HUDEP-2 (cell line): Measurements from ENCODE around the gene ZFYVE1.
"Not testable (repeated sequence)": the region's sequence is repeated elsewhere in the genome, so short reads cannot be mapped to it uniquely, and the experiment has no call there.

Experiments
- DNase-seq, 76 experiments: peaks; one replicate each; lab custom pipeline; 2025; ENCODE audit not compliant: unreplicated experiment in 76 of 76; lab: John Stamatoyannopoulos, UW

Gene ZFYVE1

DNA sequence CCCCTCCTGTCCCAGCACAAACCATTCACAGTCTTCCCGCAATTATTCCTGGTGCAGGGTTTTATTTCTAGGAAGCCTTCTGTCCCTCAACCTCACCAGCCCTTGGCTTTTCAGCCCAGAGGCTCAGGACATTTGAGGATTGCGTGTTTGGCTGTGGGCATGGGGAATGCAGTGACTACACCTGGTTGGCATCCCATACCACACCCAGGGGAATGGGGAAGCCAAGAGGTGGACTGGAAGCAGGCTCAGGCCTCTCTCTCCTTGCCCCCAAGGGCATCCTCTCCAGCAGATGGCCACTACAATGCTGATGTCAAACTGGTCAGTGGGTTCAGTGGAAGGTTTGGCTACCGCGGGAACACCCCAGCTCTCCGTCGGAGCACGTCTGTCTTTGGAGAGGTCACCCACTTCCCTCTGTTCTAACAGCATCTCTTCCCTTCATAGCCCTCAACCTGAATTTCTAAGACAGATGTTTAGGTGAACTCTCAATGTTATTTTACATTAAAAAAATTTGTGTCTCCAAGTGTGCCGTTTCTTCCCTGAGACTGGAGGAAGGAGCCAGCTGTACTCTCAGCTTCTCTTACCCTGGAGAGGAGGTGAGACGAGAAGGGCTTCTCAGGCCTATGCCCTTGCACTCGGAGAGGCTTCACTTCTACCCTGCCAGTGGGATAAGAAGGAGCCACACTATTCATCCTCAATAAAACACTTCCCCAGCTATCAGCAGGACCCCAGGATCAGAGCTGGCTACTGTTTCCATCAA is 65.1 kb downstream of the ZFYVE1 start:
- DNase-seq = no peak

DNA sequence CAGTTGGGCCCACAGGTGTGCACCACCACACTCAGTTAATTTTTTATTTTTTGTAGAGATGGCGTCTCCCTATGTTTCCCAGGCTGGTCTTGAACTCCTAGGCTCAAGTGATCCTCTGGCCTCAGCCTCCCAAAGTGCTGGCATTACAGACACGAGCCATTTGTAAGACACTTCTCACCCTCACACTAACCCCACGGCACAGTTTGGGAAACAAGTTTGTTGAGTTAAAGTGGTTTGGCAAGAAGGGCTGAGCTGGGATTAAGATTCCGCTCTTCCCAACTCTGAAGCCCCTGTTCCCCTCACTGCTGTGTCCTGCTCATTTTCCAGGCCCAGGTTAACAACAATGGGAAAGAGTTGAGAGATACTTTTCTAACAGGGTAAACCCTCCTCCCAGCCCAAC is 65.9 kb downstream of the ZFYVE1 start:
- DNase-seq = not testable (repeated sequence)

DNA sequence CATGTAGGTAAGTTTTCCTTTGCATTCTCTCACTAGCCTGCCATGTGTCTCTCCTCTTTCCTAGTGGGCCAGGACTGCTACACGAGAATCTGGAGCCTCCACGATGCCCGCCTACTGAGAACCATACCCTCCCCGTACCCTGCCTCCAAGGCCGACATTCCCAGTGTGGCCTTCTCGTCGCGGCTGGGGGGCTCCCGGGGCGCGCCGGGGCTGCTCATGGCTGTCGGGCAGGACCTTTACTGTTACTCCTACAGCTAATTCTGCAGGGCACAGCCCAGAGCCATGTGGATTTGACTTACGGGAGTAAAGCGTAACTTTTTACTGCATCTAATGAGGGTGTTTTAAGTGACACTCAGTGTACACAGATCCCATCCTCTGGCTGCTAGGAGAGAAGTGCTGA is 68.4 kb downstream of the ZFYVE1 start:
- no peak for DNase-seq

DNA sequence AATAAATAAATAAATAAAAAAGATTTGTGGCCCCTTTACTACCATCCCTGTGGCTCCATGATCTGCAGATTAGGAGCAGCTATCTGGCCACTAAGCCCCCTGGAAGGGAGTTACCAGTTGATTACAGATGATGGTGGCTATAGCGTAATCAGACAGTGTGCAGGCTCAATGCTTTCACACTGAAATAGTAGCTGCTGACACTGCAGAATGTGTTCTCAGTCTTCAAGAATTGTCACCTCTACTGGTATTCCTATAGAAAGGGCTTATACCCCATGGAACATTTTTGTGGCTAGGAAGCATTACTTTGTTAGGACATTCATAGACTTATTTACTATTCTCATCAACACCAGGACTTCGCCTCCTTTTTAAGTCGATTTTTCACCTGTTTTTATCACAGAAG is 69.7 kb downstream of the ZFYVE1 start:
- DNase-seq = no peak

DNA sequence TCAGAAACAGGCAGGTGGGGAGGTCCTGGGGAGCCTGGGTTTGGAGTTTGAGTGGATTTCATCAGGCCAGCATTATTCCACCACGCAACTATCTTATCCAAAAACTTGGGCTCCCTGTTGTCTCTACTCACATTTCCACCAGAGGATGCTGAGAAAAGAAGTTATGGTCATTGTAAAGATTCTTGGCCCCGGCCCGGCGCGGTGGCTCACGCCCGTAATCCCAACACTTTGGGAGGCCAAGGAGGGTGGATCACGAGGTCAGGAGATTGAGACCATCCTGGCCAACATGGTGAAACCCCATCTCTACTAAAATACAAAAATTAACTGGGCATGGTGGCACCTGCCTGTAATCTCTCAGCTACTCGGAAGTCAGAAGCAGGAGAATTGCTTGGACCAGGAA is 70.2 kb downstream of the ZFYVE1 start:
- not testable (repeated sequence) for DNase-seq

DNA sequence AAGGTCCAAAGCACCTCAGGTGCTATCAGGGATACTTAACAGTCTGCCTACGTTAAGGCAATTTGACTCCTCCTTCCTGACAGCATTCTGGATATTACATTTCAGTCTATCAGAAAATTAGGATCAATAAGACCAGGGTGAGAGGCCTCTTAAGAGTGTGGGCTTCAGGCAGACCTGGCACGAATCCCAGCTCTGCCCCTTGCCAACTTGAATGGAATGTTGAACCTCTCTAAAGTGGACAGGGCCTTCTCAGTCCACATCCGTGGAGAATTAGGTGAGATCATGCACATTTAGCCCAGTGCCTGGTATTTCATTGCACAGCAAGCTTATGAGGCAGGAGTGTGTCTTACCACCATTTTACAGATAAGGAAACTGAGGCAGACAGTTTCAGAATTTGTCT is 74.7 kb downstream of the ZFYVE1 start:
- no peak for DNase-seq

DNA sequence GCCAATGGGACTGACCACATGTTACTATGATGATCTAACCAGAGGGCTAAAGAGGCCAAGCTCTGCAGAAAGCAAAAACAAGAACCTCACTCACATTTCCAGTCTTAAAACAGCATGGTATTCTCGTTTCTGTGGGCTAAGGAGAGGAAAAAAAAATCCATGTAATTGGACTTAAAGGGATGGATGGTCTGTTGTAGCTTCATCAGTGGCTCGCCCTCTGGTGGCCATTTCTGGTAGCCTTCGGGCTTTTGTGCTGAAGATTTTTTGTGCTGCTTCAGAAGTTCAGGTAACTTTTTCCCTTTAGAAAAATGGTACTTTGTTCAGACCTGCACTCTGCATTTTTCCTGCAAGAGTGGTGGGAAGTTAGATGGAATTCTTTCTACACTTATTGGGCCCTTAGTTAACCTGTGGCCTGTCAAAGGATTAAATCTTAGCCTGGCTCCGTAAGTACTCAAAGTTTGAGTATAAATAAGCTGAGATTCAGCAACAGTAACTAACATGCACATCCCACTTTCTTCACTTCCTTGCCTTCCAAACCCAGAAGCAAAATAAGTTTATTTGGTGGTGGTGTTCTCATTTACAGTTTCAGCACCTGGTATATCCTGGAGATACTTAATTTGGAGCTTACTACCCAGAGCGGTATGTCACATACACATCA is 78.3 kb downstream of the ZFYVE1 start:
- peak in 50 of 76 experiments; percentile 2 to 67 (median 29) for DNase-seq

DNA sequence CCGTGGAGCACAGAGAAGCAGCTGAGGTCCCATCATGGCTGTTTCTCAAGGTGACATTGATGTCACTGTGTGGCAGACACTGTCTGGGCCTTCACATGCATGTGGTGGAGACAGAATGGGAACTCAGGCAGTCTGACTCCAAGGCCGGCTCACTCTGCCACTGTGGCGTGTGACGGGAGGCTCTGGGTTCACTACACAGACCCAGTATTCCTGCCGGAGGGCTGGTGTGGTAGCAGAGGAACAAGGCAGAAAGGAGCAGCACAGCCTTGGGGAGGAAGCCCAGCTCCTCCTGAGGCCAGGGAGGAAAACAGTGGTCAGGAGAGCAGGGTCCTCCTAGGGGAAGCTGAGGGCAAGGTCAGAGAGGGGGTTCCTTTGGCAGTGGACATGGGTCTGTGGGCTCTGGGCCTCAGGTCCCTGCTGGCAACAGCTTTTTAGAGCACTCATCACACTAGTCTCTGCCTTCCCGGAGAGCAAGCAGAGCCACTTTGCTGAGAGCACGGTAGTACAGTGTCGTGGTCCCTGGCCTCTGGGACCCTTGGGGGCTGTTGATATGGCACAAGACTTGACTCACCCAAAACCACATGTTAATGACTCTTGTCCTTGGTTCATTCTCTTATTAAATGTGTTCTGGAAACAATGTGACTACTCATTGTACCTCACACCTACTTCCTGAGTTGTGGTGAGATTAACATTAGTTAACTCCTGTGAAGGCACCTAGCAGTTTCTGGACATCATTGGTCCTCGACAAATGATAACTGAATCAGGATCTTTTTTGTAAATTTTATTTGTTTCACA is 79.3 kb downstream of the ZFYVE1 start:
- DNase-seq = no peak

DNA sequence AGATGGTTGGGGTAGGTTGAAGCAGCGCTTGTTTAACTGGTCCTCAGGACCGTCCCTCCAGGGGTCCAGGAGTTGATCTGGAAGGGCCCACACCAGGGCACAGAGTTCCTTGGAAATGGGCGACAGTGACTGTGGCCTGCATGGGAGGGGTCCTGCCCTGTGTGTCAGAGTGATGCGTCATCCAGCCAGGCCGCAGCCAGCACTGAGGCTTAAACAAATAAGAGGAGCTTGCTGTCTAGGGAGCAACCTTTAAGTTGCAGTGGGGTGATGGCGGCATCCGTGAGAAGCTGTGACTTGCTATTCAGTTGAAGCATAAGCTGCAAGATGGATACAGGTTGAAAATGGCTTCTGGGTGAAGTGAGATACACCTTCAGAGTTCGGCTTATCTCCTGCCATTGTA is 80.4 kb downstream of the ZFYVE1 start:
- no peak for DNase-seq

DNA sequence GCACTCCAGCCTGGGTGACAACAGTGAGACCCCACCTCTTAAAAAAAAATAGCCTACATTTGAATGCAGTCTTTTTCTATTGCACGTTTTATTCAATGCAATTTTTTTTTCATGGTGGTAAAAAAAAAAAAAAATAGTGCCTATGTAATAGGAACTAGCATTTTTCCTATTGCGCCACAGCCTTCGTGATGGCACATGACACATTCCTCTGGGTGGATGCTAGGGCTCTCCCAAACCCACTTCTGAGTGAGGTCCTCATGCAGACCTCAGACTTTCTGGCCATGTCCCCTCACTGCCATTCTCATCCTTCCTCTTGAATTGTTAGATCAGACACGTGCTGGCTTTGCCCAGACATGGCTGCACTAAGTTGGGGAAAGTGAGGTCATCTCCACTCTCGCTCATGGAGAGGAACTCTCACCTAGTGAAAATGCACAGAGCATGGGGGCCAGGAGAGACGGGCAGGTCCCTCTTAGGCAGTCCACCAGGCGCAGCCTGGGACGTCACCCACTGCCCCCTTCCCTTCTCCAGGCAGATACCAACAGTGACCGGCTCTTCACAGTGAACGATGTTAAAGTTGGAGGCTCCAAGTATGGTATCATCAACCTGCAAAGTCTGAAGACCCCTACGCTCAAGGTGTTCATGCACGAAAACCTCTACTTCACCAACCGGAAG is 81.4 kb downstream of the ZFYVE1 start:
- DNase-seq = no peak

DNA sequence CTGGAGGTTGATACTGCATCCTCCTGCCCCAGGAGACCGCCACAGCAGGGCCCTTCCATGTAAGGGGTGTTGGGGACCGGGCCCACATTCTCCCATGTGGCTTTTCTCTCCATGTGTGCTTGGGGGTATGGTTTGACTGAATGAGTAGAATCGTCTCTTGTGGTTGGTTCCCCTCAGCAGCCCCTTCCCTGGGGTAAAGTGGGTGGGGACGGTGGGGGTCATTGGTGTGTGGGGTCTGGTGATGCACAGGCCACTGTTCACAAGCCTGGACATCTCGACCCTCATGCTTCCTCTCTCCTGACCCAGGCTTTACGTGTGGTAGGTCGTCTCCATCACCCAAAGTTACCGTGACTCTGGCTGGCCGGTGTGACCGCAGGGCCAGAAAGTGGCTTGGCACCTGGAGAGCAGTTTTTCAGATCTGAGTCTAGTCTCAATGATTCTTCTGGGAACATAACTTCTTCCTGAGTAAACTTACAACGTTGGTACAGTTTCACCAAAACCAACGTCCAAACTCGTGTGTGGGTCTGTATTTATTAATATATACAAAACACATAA is 83.0 kb downstream of the ZFYVE1 start:
- DNase-seq = no peak

DNA sequence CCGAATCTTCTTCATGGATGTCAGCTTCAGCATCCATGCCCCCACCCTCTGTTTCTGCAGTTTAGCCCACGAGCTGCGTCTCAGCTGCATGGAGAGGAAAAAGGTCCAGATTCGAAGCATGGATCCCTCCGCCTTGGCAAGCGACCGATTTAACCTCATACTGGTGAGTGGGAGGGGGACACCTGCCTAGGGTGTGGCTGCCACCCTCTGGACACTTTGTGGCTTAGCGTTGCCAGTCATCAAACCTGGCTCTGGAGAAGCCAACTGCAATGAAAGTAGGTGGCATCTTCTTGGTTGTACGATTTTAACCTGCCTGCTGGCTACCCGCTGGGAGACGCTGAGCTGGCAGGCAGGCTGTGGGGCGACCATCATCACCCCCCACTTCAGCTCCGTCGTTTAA is 84.0 kb downstream of the ZFYVE1 start:
- no peak for DNase-seq

DNA sequence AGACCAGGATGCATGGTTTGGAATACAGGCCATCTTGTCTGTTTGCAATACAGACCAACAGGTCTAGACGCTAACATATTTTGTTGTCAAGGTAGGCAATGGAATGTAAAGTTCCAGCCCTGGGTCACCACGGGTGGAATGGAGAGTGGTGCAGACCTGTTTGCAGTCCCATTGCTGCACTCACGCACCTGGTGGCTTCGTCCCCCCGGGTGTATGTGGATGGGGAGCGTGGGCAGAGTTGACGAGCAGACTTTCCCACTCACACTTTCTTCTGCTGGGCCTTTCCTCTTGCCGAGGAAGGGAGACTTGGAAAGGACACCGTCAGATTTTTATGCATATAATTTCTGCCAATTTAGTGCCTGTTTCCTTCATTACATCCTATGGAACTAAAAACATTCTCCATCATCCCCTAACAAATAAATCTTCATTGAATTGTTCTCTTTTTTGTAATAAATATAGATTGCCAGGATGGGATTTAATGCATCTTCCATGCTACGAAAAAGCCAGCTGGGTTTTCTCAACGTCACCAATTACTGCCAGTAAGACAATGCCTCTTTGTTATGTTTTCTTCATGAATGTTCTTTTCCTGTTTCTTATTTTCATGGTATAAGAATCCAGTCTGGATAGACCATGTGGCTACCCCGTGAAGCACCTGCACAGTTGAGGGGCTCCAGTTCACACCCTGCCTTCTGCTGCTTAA is 85.5 kb downstream of the ZFYVE1 start:
- no peak for DNase-seq

DNA sequence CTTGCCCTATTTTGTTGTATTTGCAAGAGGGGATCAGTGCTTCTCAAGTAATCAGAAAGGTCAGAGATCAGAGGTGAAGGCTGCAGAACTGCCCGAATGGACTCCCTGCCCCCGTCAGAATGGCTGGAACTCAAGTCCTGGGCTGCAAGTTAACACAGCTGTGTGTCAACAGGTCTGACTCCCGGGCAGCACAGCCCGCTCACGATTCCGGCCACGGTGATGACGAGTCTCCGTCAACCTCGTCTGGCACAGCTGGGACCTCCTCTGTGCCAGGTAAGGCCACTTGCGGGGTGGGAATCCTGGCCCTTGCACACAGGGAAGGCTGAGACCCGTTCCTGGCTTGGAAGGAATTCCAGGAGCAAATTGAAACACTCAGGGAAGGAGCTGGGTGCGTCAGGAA is 87.3 kb downstream of the ZFYVE1 start:
- DNase-seq = no peak

DNA sequence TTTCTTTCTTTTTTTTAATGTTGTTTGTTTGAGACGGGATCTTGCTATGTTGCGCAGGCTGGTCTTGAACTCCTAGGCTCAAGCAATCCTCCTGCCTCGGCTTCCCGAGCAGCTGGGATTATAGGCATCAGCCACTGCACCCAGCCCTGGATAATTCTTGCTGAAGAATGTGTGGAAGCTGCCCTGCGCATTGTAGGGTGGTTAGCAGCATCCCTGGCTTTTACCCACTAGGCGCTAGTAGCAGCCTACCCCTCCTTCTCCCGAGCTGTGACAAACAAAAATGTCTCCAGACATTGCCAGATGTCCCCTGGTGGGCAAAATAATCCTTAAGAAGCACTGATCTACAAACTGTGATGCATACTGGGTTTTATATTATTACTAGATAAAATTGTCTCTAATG is 94.0 kb downstream of the ZFYVE1 start:
- no peak for DNase-seq

DNA sequence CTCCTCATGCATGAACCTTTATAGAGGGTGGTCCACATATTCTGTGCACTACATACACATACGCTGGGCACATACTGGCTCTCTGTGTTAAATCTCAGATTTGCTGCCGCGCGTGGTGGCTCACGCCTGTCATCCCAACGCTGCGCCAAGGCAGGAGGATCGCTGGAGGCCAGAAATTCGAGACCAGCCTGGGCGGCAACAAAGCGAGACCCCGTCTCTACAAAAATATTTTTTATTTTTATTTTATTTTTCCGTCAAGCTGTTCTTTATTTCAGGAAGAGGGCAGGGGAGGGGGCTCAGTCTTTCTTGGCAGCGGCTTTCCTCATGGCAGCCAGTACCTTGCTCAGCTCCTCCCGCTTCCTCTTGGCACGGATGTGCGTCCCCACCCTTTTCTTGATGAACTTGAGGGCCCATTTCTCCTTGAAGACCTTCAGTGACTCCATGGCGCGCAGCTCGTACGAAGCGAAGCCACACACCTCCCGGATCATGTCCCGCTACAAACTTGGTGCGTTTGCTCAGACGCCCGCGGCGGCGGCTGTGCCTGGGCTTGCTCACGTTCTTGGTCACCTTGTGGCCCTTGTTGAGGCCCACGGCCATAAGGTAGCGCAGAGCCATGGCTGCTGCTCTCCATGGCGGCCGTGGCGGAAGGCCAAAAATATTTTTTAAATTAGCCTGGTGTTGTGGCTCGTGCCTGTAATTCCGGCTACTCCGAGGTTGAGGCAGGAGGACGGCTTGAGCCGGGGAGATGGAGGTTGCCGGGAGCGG is 97.4 kb downstream of the ZFYVE1 start:
- DNase-seq = no peak

DNA sequence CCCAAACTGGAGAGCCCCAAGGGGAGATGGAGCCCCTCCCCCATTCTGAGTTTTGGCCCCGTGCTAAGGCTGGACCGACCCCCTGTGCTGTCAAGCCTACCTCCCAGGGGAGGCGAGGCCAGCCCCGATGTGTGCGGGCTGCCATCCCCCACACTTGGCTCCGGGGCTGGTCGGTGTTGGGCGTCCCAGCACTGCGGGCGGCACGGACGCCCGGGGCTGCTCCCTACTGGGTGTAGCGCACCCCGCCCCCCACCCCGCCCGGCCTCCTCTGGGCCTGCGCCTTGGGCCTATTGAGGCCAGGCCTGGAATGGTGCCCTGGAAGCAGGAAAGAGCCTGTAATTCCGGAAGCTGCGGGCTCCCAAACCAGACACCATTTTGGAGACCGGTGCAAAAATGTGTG is 98.0 kb downstream of the ZFYVE1 start:
- DNase-seq = no peak

DNA sequence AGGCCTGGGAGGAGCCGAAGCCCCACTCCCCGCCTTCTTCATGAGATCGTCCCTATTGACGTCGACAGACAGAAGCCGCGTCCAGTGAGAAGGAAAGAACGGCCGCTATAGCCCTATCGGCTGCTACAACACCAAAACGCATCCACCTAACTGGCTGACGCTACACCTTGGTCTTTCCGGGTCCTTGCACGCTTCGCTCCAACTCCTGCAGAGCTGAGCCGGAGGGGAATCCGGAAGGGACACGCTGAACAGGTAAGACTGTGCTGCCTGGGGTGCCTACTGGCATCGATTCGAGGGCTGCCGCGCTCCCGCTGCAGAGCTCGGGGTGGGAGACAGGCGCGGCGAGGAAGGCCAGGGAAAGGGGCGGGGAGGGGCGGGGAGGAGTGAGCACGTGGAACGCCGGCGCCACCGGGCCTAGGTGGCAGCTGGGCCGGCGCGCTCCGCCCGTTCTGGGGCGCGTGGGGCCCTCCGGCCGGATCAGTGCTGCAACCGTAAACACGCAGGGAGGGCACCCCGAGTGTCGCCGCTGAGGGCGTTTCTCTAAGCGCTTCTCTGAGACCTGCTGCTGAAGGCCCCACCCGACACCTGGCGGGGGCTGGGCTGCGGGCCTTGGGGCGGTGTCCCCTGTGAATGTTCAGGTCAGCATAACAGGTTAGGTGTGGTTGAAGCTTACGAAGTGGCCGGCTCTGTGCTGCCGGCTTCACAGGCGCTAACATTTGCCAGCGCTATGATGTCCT is 100.4 kb downstream of the ZFYVE1 start, which contains the start of gene DCAF4:
Gene DCAF4, plus strand, starts transcription at position 173 of the 737 bp plus-strand sequence. CDS start 11,515 bp downstream, outside the sequence.
- DNase-seq = peak; percentile 49 to 98 (median 93)
